Heart left ventricle (tissue), 13 donors: ENCODE data around the gene STK24.

ENCODE experiments used
- POLR2A ChIP-seq, 2 donors: fragments of 450-650 bp; IDR thresholded peaks; one replicate each; pipeline ENCODE4 v1.6.1; 2017; ENCODE audit warnings: antibody characterized with exemption in 2 of 2, mild to moderate bottlenecking in 2 of 2, moderate library complexity in 2 of 2
- TF ChIP-seq, protein P1 (sequence below), 12 donors: fragments of 200-600 bp; sonication (generic) in 4 of 12; IDR thresholded peaks; one replicate each; pipeline versions ENCODE4 v1.5.0 to v1.8.0; 2018 to 2022; ENCODE audit warnings: antibody characterized with exemption in 12 of 12, mild to moderate bottlenecking in 5 of 12
- donor health status: ischemic (EF 13 %, LVEDD 7.1; RV severe dilation, severe dysfunction).
- donor health status: DM: no; HTN: yes; CAD: no.
- donor health status: DM: no; HTN: no; CAD: no.
- donor health status: ischemic (EF 25% LVEDD 6.9; RV normal size, moderate dysfunction).
- donor health status: ischemic (EF 25% LVEDD 5.7; RV mildly dilated, moderate dysfunction).
- donor health status: ischemic (EF 35%, LVEDD 5.7; RV mildly dilated, moderate dysfunction).
- donor health status: nonischemic (EF 11% LVEDD 7.7; RV severe dilation, severe dysfunction).
- donor health status: DM: yes; HTN: yes; CAD: no.
- donor health status: PGD.
- donor health status: ischemic (EF 29% LVEDD 5.4; RV normal size, mild dysfunction).
- donor health status: nonischemic (EF 23%, LVEDD 6.1; RV moderate dilation, normal function).

DNA sequence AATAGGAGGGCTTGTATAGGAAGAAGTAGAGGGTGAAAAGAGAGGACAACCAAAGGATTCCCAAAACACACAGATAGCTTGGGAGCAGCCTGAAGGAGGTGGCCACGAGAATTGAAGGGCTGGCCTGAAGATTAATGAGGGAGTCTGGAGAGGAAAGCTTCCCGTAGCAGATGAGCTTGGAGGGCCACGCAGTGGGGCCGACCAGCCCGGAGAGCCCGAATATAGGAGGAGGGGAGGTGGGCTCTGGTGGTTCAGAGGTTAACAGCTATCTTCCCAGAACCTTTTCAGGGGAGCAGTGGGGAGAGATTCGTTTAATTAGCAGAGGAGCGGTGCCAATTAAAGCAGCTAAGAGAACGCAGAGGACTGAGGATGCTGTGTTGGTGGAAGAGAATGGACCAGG is 154.9 kb downstream of the STK24 start:
- TF ChIP-seq, protein P1, sequence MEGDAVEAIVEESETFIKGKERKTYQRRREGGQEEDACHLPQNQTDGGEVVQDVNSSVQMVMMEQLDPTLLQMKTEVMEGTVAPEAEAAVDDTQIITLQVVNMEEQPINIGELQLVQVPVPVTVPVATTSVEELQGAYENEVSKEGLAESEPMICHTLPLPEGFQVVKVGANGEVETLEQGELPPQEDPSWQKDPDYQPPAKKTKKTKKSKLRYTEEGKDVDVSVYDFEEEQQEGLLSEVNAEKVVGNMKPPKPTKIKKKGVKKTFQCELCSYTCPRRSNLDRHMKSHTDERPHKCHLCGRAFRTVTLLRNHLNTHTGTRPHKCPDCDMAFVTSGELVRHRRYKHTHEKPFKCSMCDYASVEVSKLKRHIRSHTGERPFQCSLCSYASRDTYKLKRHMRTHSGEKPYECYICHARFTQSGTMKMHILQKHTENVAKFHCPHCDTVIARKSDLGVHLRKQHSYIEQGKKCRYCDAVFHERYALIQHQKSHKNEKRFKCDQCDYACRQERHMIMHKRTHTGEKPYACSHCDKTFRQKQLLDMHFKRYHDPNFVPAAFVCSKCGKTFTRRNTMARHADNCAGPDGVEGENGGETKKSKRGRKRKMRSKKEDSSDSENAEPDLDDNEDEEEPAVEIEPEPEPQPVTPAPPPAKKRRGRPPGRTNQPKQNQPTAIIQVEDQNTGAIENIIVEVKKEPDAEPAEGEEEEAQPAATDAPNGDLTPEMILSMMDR (IDR thresholded peaks at IDR 0.05) = no peak
- no peak for TF ChIP-seq POLR2A (IDR thresholded peaks at IDR 0.05)
